Kidney (tissue), 14 donors: ENCODE measurements around the gene ARHGAP42. TPM values are rescaled to one million over a fixed set of nuclear protein-coding genes. Genes with fewer than 3 reads are reported as not detected.

Source experiments
- DNase-seq, 5 donors: peaks; one replicate each; pipeline ENCODE4 v3.0.0-alpha.2; 2013 to 2020
- FAIRE-seq: peaks from 2 replicates; lab custom pipeline; 2012; peaks lifted over from hg19 to GRCh38; lab: Jason Lieb, UNC
- H3K27ac ChIP-seq, 2 donors: one replicate each; pipeline ENCODE4 v1.7.0; 2013; ENCODE audit warnings: low read depth in 2 of 2, low read length in 2 of 2, inconsistent platforms in 1 of 2
- H3K27me3 ChIP-seq: one replicate; pipeline ENCODE4 v1.7.1; 2013; ENCODE audit warnings: low read length, inconsistent platforms; ENCODE audit not compliant: control insufficient read depth, insufficient read depth
- H3K36me3 ChIP-seq, 3 donors: one replicate each; pipeline versions ENCODE4 v1.7.0 to v1.7.1; 2013; ENCODE audit warnings: low read length in 3 of 3, control low read depth in 1 of 3, inconsistent platforms in 1 of 3; ENCODE audit not compliant: insufficient read depth in 3 of 3, control insufficient read depth in 2 of 3
- H3K4me1 ChIP-seq, 3 donors: one replicate each; pipeline versions ENCODE4 v1.7.0 to v1.7.1; 2013; ENCODE audit warnings: low read length in 3 of 3, inconsistent platforms in 1 of 3, low read depth in 1 of 3; ENCODE audit not compliant: control insufficient read depth in 2 of 3, insufficient read depth in 2 of 3
- H3K4me3 ChIP-seq, 3 donors: one replicate each; pipeline versions ENCODE4 v1.7.0 to v1.8.1; 2013; ENCODE audit warnings: low read length in 3 of 3, control low read depth in 1 of 3, inconsistent platforms in 1 of 3
- H3K9ac ChIP-seq, 3 donors: one replicate each; pipeline versions ENCODE4 v1.7.0 to v1.7.1; 2013; ENCODE audit warnings: low read length in 3 of 3, control low read depth in 1 of 3, inconsistent platforms in 1 of 3
- H3K9me3 ChIP-seq, 3 donors: one replicate each; pipeline versions ENCODE4 v1.7.0 to v1.7.1; 2013; ENCODE audit warnings: low read length in 3 of 3, control low read depth in 1 of 3, inconsistent platforms in 1 of 3; ENCODE audit not compliant: control insufficient read depth in 2 of 3, insufficient read depth in 1 of 3
- intact Hi-C: fragments of 100-400 bp; cut with DNase I; formaldehyde crosslinking; loops from one replicate; pipeline ENCODE4 v1.11.1; 2022
- polyA plus RNA-seq: library from polyadenylated mRNA; stranded (reverse); fragments of 350-450 nt; fragmentation: Illumina TruSeq; extraction: RNeasy Lipid Tissue Mini Kit (QIAGEN cat#74804); gene quantifications from one replicate; pipeline ENCODE4 v1.2.3, GENCODE V29; 2014; ENCODE audit warnings: low read depth, low replicate concordance; ENCODE audit not compliant: insufficient read depth
- total RNA-seq: library from RNA; stranded (reverse); fragmentation: NEBNext Ultra II Directional; extraction: Animal tissue kit (Norgen Biotek cat#: 25700); gene quantifications from one replicate; pipeline ENCODE4 v1.2.1, GENCODE V29; 2021
- TF ChIP-seq, protein P1 (sequence below): IDR thresholded peaks from 3 replicates; pipeline ENCODE4 v1.5.1; 2012; ENCODE audit warnings: mild to moderate bottlenecking, moderate library complexity, borderline replicate concordance; ENCODE audit not compliant: insufficient read depth; ENCODE audit errors: extremely low read depth
- donor health status: control.
- donor health status: control.
- donor health status: control.
- donor health status: control.
- donor health status: control.
- donor health status: DM: yes; HTN: yes; CAD: no.
- donor health status: Normal renal cell carcinoma (clear cell type).

The ARHGAP42 gene
- total and polyA plus RNA-seq, 2 donors from 2014 or later: 4.2 to 18.9 TPM

DNA sequence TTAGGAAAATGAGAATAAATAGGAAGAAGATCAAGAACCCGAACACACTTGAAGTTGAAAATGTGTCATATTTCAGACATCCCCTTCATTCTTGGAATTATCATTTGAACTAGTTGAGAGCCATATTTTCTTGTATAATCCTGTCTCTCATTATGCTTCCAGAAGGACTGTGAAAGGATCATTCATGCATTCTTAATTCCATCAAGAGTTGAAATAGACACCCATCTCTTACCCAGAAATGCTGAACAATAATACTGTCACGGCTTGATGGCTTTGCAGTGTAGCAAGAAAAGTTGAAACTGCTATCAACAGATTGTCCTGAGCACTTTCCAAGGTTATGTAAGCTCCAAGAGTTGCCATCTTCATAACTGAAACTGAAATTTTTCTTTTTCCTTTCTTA, 79.7 kb downstream of the ARHGAP42 start:
- intact Hi-C loops: no loop called here
- Histone ChIP-seq H3K9ac (no peak overlapping the region), H3K4me1 (no peaks in the 10 kb centered on the region), H3K4me3 (no peak overlapping the region), H3K27me3 (no peaks in the 10 kb centered on the region), H3K9me3 (no peaks in the 10 kb centered on the region), H3K27ac (no peak overlapping the region), H3K36me3 (no peaks in the 10 kb centered on the region)
- FAIRE-seq (no peak), DNase-seq (no peak)
- TF ChIP-seq, protein P1, sequence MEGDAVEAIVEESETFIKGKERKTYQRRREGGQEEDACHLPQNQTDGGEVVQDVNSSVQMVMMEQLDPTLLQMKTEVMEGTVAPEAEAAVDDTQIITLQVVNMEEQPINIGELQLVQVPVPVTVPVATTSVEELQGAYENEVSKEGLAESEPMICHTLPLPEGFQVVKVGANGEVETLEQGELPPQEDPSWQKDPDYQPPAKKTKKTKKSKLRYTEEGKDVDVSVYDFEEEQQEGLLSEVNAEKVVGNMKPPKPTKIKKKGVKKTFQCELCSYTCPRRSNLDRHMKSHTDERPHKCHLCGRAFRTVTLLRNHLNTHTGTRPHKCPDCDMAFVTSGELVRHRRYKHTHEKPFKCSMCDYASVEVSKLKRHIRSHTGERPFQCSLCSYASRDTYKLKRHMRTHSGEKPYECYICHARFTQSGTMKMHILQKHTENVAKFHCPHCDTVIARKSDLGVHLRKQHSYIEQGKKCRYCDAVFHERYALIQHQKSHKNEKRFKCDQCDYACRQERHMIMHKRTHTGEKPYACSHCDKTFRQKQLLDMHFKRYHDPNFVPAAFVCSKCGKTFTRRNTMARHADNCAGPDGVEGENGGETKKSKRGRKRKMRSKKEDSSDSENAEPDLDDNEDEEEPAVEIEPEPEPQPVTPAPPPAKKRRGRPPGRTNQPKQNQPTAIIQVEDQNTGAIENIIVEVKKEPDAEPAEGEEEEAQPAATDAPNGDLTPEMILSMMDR: no peak

GRCh38 chr11:100769165-100769564, 82.1 kb downstream of the ARHGAP42 start:
- Histone ChIP-seq H3K9ac (no peak overlapping the region), H3K9me3 (no peaks in the 10 kb centered on the region), H3K27ac (no peak overlapping the region), H3K4me1 (peaks cover 0 to 1% (median 0%) of the 10 kb centered on the region in 3 donors), H3K27me3 (no peaks in the 10 kb centered on the region), H3K36me3 (no peaks in the 10 kb centered on the region), H3K4me3 (no peak overlapping the region)
- no peak for FAIRE-seq
- intact Hi-C loops: no loop called here
- TF ChIP-seq, protein P1: no peak
- DNase-seq: peak in 2 of 5 donors; percentile 27 to 65

- Histone ChIP-seq H3K27ac (no peak overlapping the region), H3K9ac (no peak overlapping the region), H3K9me3 (no peaks in the 10 kb centered on the region), H3K27me3 (no peaks in the 10 kb centered on the region), H3K36me3 (no peaks in the 10 kb centered on the region), H3K4me3 (no peak overlapping the region), H3K4me1 (peaks cover 0 to 5% (median 0%) of the 10 kb centered on the region in 3 donors)
- no peak for FAIRE-seq
- peak in 1 of 5 donors; percentile 49 for DNase-seq
- TF ChIP-seq, protein P1: no peak
- intact Hi-C loops: no loop called here
Measured at GRCh38 chr11:100769617-100770016, 82.5 kb downstream of the ARHGAP42 start.

- Histone ChIP-seq H3K27me3 (no peaks in the 10 kb centered on the region), H3K9me3 (no peaks in the 10 kb centered on the region), H3K4me3 (no peak overlapping the region), H3K9ac (no peak overlapping the region), H3K4me1 (peaks cover 2 to 16% (median 5%) of the 10 kb centered on the region in 3 donors), H3K27ac (no peak overlapping the region), H3K36me3 (no peaks in the 10 kb centered on the region)
- TF ChIP-seq, protein P1: no peak
- intact Hi-C loops: no loop called here
- no peak for DNase-seq
- no peak for FAIRE-seq
Measured at GRCh38 chr11:100774132-100774531, 87.0 kb downstream of the ARHGAP42 start.
